HG03159 (cell line): ENCODE data around the gene YIPF1.
A peak's percentile ranks its signal among the peaks of the same experiment; 100 is the strongest.
"Not testable (repeated sequence)": the region's sequence is repeated elsewhere in the genome, so short reads cannot be mapped to it uniquely, and the experiment has no call there.

Experiments used
- ATAC-seq: cut with Tn5 transposase; IDR thresholded peaks from one replicate; pipeline ENCODE4 v1.9.1; 2021; ENCODE audit warnings: mild to moderate bottlenecking, moderate library complexity; ENCODE audit not compliant: unreplicated experiment

Gene YIPF1

DNA sequence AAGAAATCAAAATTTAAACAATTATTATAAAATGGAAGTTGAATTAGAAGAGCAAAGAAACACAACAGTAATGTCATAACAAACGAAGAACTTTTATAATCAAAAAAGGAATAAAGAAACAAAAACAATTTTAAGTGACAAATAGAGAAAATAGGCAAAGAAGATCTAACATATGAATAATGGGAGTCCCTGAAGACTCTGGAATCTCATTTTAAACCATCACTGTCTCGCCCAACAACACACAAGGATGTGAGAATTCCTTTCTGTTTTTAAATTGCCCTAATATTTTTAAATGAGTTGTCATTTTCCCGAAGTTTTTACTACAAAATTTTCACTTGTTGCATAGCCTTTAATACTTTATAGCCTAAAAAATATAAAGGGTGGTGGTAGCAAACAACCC lies 47.2 kb downstream of the YIPF1 start:
- no peak for ATAC-seq

DNA sequence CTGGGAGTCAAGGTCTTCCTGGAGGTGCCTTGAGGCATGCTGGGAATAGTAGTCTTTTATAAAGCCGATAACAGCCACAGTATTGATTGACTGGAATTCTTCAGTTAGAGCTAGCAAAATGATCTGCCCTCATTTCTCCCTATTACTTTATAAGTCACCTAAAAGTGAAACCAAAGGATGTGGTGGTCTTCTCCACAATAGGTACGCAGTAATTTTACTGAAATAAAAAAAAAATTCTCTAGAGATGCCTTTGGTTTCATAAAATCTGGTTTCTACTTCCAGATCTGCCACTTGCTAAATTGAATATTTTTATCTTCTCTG lies 51.0 kb downstream of the YIPF1 start:
- ATAC-seq, result no peak

DNA sequence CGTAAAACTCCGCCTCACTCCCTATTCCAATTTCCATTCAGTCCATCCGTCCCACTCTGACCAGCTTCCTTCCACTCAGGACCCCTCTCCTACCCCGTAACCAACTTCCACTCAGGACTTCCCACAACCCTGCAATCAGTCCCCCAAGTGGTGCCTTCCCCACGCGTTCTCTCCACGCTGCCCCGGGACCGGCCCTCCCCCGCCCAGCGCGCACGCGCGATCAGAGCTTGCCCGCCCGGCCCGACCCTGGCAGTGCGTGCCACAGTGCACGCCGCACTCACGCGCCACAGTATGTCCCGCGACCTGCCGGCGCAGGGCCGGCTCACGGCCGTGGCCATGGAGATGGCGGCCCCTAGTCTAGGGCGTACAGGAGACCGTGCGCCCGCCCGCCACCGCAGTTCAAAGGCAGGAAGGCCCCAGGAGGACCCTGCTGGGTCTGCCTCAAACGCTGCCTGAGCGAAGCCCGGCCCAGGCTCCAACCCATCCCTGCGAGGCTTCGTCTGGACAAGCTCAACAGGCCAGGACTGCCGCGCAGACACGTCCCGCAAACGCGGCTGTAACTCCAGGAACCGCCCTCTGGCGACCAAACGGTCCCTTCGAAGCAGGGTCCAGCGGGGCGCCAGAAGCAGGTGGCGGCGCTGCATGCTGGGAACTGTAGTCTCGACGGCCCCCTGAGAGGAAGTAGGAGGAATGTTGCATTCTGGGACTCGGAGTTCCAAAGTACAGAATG lies 51.5 kb downstream of the YIPF1 start, which contains the start of gene NDC1:
TSS of gene NDC1 (minus strand) at position 373 of the 730 bp plus-strand sequence. CDS start at position 338, 35 bp downstream.
- peak; percentile 84 for ATAC-seq

DNA sequence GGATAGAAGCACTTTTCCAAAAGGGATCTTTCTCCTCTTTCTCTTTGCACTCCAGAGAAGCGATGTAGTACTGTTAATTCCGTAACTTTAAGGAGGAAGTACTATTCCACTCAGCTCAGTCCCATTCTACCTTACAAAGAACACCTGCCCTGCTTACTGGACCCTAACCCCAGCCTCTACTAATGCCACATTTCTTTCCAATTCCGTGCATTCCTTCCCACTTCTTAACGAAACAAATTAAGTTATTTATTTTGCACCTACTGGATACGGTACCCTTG lies 52.0 kb downstream of the YIPF1 start:
- ATAC-seq, result no peak

DNA sequence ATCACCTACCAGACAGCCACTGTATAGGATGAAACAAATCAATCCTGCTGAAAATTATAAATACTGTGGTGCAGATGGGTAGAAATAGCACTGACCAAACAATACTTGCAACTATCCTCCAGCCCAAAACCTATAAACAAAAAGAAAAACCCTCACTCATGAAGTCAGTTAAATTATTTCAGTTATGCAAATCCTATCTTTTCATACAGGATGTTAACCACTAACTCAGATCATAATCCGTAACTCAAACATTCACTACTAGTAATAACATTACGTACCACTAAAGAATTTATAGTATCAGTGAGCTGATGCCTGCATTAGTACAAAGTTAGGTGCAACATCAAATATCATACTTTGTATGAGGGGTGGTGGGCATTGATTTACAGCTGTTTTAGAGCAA lies 54.1 kb downstream of the YIPF1 start:
- ATAC-seq, result no peak

DNA sequence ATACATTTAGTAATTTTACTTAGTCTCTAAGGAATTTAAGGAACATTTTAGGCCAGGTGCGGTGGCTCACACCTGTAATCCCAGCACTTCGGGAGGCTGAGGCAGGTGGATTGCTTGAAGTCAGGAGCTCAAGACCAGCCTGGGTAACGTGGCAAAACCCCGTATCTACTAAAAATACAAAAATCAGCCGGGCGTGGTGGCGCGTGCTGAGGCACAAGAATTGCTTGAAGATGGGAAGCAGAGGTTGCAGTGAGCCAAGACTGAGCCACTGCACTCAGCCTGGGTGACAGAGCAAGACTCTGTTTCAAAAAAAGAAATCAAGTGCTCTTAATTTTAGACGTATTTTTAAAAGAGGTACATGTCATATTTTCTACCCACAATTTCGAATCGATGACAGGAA lies 54.8 kb downstream of the YIPF1 start:
- ATAC-seq, result no peak

DNA sequence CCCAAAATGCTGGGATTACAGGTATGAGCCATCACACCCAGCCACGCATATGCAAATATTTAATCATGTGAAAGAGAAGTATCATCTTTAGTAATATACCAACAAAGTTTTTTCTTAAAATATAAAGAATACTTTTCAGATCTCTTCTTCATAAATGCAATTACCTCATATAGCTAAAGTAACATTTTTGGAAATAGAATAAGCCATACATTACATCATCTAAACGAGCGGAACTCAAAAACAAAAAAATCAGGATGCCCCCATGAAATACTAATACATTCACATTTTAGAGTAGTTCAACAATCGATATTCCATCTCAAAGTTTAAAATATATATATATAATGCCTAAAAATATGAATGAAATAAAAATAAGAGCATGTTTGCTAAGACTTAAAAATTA lies 56.2 kb downstream of the YIPF1 start:
- no peak for ATAC-seq

DNA sequence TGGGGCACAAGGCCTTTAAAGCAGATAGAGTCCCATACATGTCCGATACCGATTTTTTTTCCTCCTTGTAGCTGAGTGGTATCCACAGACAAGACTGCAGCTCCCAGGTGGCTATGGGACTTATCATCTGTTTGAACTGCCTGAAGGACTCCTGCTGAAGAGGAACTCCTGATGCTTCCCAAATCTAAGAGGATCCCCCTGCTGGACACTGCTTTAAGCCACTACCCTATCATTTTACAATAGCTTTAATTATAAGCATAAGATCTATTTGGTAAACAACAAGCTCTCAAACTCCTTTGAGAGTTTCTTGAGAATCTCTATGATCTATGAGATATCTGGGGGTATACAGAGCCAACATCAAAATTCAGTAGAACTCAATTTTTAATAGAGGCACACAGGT lies 63.2 kb downstream of the YIPF1 start:
- ATAC-seq, result no peak

DNA sequence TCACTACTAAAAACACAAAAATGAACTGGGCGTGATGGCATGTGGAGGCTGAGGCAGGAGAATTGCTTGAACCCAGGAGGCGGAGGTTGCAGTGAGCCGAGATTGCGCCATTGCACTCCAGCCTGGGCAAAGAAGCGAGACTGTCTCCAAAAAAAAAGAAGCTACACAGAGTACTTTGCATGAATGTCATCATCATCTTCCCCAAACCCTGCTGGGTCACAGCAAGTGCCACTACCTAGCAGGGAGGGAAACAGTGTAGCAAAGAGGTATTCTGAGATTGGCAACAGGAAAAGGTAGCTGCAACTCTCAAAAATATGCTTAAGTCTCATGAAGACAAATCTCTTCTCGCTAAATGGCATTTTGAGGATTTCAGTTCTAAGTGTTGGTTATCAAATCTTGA lies 64.3 kb downstream of the YIPF1 start:
- ATAC-seq, result no peak

DNA sequence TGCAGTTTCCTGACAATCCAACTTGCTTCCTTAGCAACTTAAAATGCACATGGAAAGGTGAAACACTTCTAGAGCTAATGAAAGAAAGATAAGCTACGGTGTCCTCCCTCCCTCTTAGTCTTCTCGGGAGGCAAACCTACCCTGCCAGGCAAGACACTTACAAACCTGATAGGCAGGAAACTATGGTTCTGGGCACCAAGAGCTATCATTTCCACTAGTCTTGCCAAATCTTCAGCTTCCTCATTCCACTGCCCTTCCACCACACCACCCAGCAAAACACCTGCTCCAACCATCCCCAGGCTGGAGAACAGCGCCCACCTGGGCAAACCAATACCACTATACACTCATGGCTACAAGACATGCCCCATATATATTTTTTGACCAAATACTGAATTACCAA lies 66.7 kb downstream of the YIPF1 start:
- ATAC-seq, result no peak

DNA sequence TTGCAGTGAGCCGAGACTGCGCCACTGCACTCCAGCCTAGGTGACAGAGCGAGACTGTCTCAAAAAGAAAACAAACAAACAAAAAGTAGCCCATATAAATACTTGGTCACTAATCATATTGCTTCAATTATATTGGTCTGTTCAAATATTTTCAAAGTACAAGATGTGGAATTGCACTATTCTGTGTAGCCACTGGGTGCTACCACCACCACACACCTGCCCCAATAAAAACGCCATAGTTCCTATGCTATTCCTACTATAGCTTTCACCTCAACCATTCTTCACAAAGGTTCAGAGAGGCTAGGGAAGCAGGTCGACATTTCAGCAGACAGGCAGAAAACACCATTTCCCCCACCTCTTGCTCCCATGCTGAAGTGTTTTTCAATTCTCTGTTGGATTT lies 68.2 kb downstream of the YIPF1 start:
- no peak for ATAC-seq

DNA sequence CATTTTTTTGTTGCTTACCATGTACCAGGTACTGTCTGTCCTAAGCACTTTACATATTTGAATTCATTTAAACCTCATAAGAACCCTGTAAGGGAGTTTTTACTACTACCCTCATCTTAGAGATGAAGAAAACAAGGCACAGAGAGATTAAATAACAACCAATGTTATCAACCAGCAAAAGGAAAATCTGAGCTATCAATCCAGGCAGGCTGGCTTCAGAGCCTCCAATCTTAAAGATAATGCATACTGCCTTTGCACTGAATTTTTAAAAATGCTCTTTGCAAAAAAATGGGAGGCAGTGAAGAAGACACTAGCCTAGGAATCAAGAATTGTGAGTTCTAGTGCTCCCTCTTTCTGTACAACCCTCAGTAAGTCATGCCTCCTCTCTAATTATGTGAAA lies 70.2 kb downstream of the YIPF1 start:
- no peak for ATAC-seq

DNA sequence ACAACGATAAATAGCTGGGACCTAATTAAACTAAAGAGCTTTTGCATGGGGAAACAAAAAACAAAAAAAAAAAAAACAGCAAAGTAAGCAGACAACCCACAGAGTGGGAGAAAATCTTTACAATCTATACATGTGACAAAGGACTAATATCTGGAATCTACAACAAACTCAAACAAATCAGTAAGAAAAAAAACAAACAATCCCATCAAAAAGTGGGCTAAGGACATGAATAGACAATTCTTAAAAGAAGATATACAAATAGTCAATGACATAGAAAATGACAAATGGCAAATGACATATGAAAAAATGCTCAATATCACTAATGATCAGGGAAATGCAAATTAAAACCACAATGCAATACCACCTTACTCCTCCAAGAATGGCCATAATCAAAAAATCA lies 73.0 kb downstream of the YIPF1 start:
- not testable (repeated sequence) for ATAC-seq

DNA sequence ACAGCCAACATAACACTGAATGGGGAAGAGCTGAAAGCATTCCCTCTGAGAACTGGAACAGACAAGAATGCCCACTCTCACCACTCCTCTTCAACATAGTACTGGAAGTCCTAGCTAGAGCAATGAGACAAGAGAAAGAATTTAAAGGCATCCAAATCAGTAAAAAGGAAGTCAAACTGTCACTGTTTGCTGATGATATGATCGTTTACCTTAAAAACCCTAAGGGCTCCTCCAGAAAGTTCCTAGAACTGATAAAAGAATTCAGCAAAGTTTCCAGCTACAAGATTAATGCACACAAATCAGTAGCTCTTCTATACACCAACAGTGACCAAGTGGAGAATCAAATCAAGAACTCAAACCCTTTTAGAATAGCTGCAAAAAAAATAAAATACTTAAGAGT lies 74.1 kb downstream of the YIPF1 start:
- not testable (repeated sequence) for ATAC-seq

DNA sequence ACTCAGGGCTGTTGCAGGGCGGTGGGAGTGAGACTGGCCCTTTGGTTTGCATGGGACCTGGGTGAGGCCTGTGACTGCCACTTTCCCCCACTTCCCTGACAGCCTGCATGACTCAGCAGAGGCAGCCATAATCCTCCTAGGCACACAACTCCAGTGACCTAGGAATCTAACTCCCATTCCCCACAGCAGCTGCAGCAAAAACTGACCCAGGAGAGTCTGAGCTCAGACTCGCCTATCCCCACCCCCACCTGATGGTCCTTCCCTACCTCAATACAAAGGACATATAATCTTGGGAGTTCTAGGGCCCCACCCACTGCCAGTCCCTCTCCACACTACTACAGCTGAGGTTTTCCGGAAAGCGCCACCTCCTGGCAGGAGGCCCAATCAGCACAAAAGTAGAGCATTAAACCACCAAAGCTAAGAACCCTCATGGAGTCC lies 78.2 kb downstream of the YIPF1 start:
- ATAC-seq, result no peak

DNA sequence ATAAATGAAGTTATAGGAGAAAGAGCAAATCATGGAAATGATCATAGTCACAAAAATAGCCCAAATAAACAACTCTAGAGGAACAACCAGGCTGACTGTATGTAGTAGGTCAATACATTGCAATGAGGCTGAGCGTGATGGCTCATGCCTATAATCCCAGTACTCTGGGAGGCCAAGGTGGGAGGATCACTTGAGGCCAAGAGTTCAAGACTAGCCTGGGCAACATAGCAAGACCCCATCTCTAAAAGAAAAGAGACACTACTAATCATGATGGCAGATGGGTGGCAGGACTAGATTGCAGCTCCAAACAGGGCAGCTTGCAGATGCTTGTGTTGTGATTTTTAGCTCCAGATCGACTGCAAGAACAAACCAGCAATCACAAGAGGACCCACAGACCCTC lies 79.1 kb downstream of the YIPF1 start:
- ATAC-seq, result no peak

DNA sequence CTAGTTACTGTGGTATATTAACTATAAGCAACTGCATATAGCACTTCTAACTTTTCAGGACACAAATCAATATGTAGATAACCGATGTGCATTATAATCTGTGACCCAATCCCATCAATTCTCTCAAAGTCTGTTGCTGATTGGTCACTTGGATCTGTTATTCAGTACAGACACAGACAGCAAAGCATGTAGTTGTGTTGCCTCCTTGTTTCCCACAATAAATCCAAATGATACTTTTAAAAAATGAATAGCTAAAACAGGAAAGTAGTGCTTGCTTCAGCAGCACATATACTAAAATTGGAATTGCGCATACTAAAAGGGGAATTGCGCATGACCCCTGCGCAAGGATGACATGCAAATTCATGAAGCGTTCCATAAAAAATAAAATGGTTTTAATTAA lies 79.6 kb downstream of the YIPF1 start:
- ATAC-seq, result no peak

DNA sequence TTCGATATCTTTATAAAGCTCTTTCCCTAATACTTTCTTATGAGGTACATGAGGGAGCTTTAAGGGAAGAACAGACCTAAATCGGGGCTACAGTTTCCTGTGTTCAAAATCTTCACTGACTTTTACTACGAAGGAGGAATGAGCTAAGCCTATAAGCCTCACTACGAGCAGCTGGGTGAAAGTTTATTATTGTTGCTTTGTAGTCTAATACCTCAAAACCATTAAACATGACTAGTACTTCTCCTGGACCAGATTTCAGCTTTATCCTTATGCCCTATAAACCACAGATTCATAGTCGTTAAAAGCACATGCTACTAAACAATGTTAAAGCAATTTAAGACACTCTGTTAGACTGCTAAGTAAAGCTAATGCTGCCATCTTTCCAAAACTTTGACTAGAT lies 81.7 kb downstream of the YIPF1 start:
- no peak for ATAC-seq

DNA sequence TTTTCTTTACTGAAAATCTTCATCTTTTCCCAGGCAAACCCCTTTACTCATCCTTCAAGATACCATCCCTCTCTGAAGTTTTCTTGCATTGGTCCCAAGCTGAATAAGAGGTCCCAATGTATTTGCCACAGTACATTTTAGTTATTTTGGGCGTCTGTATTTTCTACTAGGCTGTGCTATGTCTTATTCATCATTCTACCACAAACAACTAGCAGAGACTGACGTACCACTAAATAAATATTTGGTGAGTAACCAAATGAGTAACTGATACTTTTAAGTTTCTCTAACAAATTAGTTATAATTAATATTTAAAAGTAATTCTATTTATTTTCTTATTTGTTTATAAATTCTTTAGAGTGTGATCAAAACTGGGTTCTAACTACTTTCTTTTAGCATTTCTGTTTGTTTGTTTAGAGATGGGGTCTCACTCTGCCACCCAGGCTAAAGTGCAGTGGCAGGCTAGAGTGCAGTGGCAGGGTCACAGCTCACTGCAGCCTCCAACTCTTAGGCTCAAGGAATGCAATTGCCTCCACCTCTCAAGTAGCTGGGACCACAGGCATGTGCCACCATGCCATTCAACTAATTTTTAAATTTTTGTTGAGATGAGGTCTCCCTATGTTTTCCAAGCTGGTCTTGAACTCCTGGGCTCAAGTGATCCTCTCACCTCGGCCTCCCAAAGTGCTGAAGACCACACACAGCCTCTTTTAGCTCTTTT lies 84.6 kb downstream of the YIPF1 start:
- no peak for ATAC-seq

DNA sequence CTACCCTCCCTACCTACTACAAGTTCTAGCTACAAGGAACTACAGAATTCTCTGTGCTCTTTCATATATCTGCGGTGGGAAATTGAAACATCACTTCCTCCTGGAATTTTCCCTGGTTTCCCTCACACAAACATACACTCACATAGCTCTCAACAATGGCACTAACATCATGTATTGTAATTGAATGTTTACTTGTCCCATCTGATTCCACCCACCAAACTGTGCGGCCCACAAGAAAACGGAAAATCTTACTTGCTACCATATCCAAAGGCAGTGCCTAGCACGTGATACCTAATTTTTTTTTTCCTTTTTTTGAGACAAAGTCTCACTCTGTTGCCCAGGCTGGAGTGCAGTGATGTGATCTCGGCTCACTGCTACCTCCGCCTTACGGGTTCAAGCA lies 85.4 kb downstream of the YIPF1 start:
- no peak for ATAC-seq
